Measurements from ENCODE around the gene MISP.

Gene MISP

GRCh38 chr19:778910-779653, 28.2 kb downstream of the MISP start:
- DNase-seq, result no peak

- no peak for DNase-seq
Observed at GRCh38 chr19:780935-781334, 30.0 kb downstream of the MISP start.

GRCh38 chr19:781800-782184, 30.9 kb downstream of the MISP start:
- no peak for DNase-seq

GRCh38 chr19:782185-782877, 31.4 kb downstream of the MISP start:
- DNase-seq, result no peak

- no peak for DNase-seq
Observed at GRCh38 chr19:782878-783668, 32.2 kb downstream of the MISP start.

GRCh38 chr19:784541-784940, 33.6 kb downstream of the MISP start:
- DNase-seq, result no peak

GRCh38 chr19:787536-787935, 36.6 kb downstream of the MISP start:
- DNase-seq, result no peak

- DNase-seq, result no peak
Observed at GRCh38 chr19:788686-788982, 37.7 kb downstream of the MISP start.

- DNase-seq, result peak; percentile 48
Observed at GRCh38 chr19:788983-789700, 38.2 kb downstream of the MISP start.

- DNase-seq, result no peak
Observed at GRCh38 chr19:789701-790060, 38.8 kb downstream of the MISP start.

GRCh38 chr19:791007-791566, 40.2 kb downstream of the MISP start:
- no peak for DNase-seq

- DNase-seq, result no peak
Observed at GRCh38 chr19:791567-792305, 40.8 kb downstream of the MISP start.

- DNase-seq, result no peak
Observed at GRCh38 chr19:792306-792885, 41.5 kb downstream of the MISP start.

- DNase-seq, result no peak
Observed at GRCh38 chr19:793806-794205, 42.9 kb downstream of the MISP start.

GRCh38 chr19:795073-795611, 44.2 kb downstream of the MISP start:
- no peak for DNase-seq

- no peak for DNase-seq
Observed at GRCh38 chr19:795691-796581, 45.0 kb downstream of the MISP start.

GRCh38 chr19:796692-797527, 46.0 kb downstream of the MISP start, which contains the start of gene PTBP1:
TSS of gene PTBP1 (plus strand) at chr19:797452. CDS start at chr19:797498, 46 bp downstream.
- peak; percentile 97 for DNase-seq

- DNase-seq, result peak; percentile 2
Observed at GRCh38 chr19:797528-798414, 46.9 kb downstream of the MISP start.

Data from DMS153 (cell line).